HG03039 (cell line): ENCODE results near the gene SERPING1.

ENCODE experiments used
- ATAC-seq: cut with Tn5 transposase; IDR thresholded peaks from one replicate; pipeline ENCODE4 v1.9.1; 2021; ENCODE audit warnings: mild to moderate bottlenecking, moderate library complexity; ENCODE audit not compliant: unreplicated experiment

SERPING1 gene

DNA sequence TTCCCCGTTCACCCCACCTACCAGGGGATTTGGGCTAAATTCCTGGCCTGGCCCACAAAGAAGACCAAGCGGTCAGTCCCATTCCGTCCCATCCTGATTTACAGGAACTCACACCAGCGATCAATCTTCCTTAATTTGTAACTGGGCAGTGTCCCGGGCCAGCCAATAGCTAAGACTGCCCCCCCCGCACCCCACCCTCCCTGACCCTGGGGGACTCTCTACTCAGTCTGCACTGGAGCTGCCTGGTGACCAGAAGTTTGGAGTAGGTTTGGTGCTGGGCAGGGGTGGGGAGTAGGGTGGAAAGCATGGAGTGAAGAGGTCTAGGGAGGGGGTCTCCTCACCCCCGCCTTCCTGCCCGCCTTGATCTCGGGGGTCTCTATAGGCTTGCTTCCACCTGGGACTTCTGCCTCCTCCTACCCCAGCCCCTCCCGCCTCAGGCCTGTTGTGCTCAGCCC is at the start of gene SERPING1:
SERPING1 (plus strand) TSS at position 225 of the 455 bp plus-strand sequence. CDS start 586 bp downstream, outside the sequence.
- ATAC-seq, result no peak

DNA sequence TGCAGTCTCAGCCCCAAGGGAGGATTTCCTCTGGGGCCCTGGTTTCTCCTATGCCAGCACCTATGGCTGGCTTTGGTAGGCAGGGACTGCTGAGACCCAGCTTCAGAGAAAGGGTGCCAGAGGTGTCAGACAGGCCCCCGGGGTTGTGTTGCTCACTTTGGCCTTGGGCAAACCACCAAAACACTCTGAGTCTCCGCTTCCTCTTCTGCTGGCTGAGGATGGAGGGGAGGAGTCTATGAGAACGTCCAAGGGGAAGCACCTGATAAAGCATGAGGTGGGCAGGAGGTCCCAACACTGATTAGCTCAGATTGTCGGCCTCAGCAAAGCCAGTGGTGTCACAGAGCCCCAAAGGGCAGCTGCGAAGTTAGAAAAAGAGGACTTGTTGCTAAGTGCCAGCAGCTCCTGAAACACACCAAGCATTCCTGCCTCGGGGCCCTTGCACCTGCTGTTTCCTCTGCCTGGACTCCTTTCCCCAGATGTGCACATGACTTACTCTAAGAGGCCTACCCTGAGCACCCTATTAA is 49.6 kb upstream of the SERPING1 start:
- ATAC-seq, result peak; percentile 61

DNA sequence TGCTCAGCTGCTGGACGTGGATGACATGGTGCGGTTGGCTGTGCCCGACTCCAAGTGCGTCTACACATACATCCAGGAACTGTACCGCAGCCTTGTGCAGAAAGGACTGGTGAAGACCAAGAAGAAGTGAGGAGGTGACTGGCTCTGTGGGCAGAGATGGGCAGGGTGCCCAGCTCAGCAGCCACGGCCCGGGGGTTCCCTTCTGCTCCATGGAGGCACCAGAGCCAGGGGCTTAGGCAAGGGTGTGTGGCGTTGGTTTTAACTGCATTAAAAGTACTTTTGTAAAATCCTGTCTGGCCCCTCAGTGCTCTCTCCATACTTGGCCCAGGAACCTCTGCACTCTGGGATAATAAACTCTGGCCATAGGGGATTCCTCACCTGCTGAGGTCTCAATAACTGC is 47.5 kb upstream of the SERPING1 start:
- no peak for ATAC-seq

DNA sequence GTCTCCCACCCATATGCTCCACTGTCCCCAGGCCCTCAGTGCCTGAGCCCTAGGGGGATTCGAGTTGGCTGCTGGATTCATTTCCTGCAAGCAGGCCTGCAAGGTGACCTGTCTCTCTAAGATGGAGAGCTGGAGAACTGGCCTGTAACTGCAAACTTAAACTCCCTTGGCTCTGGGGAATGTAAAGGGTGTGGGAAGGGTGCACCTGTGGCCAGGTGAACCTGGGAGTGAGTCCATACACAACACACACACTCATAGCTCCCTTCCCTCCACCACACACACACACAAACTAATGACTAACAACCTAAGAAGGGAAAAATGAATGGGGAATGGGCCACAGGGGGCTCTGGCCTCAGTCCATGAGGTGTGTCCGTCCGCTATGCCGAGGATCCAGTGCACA is 45.5 kb upstream of the SERPING1 start:
- ATAC-seq, result no peak

DNA sequence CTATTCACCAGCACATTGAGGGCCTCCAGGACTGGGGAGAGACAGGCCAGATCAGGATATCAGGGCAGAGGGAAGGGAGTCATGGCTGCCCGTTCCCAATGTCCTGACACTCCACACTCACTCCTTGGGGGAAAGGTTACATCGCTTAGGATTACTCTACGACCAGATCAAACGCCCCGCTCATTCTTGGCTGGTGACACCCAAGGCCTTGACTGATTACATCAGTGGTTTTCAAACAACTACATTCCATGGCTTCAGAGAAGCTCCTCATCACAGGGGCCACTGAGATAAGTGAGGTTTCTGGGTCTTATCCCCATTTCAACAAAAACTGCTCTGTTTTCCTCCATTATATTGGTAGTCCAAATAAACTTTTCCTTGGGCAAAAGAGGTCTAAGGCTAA is 45.0 kb upstream of the SERPING1 start:
- no peak for ATAC-seq

DNA sequence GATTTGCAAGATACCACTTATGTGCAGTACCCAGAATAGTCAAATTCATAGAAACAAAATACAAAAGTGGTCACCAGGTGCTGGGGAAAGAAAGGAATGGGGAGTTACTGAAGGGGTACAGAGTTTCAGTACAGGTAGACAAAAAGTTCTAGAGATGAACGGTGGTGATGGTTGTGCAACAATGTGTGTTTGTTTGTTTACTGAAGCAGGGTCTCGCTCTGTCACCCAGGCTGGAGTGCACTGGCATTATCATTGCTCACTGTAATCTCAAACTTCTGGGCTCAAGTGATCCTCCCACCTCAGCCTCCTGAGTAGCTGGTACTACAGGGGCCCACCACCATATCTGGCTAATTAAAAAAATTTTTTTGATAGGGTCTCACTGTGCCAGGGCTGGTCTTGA is 42.1 kb upstream of the SERPING1 start:
- ATAC-seq, result no peak

DNA sequence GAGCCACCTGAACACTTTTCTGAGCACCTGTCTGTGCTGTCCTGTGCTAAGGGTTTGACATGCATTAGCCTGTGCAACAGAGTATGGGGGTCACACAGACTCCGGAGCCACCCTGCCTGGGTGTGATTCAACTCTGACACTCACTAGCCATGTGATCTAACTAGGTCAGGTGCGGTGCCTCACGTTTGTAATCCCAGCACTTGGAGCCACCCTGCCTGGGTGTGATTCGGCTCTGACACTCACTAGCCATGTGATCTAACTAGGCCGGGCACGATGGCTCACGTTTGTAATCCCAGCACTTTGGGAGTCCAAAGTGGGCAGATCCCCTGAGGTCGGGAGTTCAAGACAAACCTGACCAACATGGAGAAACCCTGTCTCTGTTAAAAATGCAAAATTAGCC is 41.4 kb upstream of the SERPING1 start:
- ATAC-seq, result no peak

DNA sequence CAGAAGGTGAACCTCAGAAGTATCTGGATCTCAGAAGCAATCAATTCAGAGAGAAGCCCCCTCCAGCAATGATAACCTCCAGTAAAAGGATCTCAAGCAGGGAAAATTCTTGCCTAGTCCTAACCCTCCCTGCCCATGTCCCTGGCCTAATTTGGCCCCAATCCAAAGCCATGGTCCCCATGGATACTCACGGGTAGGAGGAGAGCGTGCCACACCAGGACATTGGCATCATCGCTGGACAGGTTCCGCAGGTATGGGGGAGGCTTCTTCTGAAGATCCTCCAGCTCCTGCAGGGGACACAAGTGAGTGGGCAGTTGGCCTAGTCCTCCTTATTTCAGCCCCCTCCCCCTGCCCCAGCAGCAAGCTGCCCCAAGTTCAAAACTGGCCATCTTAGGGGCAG is 37.3 kb upstream of the SERPING1 start:
- no peak for ATAC-seq

DNA sequence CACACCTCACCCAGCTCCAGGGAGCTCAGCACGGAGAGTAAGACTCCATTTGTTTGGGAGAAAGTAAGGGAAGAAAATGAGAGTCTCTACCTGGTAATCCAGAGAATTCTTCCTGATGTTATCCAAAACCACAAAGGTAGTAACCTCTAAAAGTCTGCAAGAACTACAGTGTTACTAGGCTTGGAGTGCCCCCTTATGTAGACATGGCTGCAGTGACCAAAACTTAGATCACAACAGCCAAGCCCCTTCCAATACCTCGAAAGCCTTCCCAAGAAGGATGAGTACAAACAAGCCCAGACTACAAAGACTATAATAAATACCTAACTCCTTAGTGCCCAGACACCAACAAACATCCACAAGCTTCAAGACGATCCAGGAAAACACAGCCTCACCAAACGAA is 34.9 kb upstream of the SERPING1 start:
- ATAC-seq, result no peak

DNA sequence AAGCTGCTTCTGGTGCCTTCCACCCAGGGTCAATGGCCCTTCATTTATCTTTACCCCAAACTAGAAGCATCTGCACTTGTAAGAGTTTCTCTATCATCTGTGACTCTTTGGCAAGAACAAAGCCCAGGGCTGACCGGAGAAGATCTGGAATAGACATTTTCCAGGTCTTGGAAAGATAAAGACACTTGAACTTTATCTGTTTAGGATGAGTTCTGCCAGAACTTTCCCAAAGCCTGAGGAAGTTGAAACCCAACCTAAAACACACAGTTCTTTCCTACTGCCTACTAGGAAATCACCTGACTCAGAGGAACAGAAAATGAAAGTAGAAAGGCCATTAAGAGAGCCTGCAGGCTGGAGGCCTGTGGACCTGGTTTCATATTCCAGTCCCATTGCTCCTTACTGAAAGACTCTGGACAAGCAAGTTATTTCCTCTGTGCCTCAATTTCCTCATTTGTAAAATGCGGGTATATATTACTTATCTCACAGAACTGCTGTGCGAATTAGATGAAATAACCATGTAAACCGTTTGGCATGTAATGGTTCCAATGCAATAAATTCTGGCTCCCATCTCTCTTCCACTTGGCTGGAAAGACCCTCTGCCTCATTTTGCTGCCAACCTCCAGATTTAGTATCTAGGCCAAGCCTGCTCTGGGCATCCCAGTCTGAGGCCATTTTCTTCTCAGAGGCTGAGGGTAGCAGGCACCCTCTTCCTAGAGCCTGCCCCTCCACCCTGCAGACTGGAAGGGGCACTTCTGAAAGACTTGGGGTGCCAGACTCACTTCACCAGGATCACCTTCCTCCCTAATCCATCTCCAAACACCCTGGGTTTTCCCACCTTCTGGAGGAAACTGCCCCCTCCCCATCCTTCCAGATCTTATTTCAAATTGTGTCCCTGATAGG is 31.2 kb upstream of the SERPING1 start:
- ATAC-seq, result peak; percentile 63

DNA sequence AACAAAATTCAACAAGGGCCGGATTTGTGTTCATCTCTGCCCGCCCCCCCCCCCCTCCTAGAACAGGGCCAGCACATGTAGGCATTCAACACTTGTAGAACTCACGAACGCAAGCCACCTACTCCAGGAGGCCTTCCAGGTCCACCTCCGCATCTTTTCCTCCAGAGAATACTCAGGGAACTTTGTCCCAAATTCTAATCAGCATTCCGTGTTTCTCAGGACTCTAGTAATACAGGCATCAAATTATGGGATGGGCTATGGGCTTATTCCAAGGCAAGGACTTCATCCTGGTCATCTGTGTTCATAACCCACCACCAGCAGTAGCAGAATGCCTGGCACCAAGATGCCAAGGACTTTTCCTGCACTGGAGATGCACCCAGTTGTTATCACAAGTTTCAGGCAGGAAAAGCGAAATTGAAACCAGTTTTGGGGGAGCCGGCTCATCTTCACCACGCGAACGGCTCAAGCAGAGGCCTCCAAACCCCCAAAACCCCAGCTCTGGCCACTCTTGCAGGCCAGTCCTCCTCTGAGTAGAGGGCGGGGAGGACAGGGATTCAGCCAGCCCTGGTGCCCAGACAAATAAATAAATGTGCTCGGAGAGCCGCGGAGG is 30.5 kb upstream of the SERPING1 start:
- ATAC-seq, result no peak

DNA sequence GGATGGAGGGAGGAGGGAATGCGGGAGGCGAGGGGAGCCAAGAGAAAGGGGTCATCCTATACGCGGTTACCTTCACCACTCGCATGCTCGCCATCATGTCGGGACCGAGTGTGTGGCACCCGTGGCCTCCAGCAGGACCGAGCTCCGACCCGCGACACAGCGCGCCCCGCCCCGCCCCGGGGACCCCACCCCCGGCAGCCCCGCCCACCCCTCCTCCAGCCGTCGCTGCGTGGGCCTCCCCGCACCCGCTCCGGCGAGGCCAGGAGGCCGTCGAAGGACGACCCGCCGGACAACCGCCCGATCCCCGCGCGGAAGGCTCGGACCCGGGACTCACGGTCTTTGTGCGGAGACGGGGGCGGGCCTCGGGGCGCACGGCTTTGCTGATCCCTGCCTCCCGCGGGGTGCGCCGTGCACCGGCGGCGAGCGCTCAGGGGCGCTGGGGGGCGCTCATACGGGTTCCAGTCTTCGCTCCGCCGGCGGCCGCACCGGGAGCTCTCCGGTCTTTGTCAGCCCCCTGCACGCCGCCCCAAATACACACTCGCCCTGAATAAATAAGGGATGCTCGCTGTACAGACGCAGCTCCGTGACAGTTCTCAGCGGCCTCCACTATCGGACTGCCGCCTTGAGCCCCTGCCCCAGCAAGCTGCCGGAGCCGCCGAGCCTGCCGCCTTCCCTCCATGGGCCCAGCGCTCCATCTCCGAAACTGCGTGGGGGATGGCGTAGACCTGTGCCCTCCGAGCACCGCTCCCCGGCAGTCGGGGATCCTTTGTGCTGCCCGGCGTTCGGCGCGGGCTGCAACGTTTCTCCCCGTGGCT is 29.8 kb upstream of the SERPING1 start, which contains the start of gene UBE2L6:
UBE2L6 (minus strand) TSS at position 158 of the 815 bp plus-strand sequence; CDS start at position 97, 61 bp downstream.
- peak; percentile 54 for ATAC-seq

DNA sequence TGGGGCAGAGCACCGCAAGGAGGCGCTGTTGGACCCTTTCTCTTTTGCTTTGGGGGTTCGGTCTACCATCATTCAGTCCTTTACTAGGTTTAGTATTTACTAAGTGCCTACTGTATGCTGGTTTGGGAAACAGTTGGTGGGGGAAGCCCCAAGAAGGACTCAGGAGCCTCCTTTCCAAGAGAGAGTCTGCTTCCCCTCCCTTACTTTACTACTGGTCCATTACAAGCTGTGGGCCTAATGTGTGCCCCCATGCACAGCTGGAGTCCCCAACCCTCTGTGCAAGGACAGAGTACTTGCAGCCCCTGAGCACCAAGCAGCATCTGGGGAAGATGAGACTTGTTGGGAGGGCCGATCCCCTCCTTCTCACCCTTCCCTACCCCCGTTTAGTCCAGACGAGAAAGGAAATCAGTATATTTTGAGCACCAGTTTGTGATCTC is 29.1 kb upstream of the SERPING1 start:
- peak; percentile 10 for ATAC-seq

DNA sequence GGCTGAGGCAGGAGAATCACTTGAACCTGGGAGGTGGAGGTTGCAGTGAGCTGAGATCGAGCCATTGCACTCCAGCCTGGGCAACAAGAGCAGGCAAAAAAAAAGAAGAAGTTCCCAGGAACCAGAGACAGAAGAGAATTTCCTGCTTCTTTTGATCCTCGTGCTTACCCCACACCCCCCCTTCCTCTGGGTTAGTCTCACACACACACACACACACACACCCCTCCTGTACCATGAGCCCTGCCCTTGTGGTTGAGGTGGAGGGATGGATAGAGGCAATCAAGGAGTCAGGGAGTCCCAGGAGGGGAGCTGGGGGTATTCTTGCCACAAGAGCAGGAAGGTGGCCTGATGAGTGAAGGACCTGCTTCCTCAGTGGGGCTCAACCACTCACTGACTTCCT is 25.9 kb upstream of the SERPING1 start:
- no peak for ATAC-seq

DNA sequence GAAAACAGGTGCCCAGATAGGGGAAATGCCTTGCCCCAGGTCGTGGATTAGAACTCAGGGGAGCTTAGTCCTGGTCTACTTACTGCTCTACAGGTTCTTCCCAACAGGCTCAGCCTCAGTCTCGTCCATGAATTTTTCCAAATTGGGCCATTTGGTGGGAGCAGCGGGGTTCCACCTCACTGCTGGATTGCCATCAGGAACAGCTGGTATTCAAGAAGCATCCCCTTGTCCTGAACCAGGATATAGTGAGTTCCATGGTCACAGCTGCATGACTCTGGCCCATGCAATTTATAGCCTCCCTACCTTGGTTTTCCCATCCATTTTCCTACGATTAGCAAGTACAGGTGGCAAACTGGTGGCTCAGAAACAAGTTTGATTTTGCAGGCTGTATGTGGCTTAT is 23.4 kb upstream of the SERPING1 start:
- no peak for ATAC-seq

DNA sequence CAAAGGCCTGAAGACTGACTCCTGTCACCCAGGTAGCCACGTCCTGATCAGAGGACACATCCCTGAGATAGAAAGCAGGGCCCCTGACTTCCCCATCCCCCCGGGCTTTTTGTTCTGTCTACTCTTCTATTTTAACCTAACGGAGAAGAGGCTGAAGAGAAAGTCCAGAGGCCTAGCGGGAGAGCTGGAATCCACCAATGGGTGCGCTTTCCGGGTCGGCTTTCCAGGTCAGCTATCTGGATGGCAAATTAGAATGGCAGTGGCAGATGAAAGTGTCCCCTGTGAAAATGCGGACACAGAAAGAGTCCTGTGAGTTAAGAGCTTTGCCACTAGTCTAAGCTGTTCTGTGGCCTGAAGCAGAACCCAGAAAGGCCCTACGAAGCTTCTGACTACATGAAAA is 13.1 kb upstream of the SERPING1 start:
- ATAC-seq, result no peak

DNA sequence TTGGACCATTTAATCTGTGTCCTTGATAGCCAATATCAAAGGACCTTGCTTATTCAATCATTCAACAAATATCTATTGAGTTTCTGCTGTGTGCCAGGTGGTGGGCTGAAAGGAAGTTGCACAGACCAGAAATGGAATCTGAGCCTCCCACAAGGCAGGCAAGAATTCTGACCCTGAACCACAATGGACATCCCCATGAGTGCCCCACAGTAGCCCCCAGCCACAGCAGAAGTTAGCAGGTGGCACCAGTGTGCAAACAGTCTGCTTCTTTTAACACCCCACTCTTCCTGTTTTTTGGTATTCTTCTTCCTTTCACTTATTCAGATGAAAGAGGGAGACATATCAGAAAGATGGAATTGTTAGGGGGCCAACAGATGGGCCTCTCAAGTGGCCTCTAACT is 12.2 kb upstream of the SERPING1 start:
- no peak for ATAC-seq

DNA sequence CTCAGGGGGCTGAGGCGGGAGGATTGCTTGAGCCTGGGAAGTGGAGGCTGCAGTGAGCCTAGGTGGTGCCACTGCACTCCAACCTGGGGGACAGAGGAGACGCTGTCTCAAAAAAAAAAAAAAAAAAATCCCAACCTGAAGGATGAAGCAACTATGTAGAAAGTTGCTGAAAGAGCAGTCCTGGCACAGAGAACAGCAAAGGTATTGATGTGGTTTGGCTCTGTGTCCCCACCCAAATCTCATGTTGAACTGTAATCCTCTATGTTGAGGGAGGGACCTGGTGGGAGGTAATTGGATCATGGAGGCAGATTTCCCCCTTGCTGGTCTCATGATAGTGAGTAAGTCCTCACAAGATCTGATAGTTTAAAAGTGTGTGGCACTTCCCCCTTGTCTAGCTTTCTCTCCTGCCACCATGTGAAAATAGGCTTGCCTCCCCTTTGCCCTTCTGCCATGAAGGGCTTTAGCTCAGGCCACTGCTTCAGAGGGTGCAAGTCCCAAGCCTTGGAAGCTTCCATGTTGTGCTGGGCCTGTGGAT is 10.7 kb upstream of the SERPING1 start:
- no peak for ATAC-seq

DNA sequence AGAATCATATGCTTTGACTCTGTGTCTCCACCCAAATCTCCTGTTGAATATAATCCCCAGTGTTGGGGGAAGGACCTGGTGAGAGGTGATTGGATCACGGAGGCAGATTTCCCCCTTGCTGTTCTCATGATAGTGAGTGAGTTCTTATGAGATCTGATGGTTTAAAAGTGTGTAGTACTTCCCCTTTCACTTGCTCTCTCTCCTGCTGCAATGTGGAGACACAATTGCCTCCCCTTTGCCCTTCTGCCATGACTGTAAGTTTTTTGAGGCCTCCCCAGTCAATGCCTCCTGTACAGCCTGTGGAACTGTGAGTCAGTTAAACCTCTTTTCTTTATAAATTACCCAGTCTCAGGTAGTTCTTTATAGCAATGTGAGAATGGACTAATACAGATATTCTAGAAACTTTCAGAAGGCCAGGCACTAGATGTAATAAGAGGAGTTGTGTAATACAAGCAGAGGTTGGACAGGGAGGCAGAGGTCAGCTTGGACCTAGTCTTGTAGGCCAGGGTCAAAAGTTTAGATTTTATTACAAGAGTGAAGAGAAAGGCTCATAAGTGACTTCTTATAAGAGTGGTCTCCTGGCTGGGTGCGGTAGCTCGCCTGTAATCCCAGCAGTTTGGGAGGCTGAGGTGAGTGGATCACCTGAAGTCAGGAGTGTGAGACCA is 9.3 kb upstream of the SERPING1 start:
- ATAC-seq, result no peak

DNA sequence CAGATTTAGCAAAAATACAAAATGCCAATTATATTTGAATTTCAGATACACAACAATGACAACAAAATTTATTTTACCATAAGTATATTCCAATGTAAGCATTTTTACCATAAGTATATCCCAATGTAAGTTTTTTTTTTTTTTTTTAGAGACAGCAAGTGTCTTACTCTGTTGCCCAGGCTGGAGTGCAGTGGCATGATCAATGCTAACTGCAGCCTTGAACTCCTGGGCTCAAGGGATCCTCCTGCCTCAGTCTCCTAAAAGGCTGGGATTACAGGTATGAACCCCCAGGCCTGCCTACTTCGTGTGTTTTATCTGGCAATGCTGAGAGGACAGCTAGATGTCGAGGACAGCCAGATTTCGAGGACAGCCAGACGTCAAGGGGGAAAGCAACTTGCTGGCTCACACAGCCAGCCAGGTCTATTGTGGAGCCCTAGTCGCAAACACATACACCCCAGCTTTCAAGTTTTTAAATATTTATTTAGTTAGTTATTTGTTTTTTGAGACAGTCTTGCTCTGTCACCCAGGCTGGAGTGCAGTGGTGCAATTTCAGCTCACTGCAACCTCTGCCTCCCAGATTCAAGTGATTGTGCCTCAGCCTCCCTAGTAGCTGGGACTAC is 1.1 kb upstream of the SERPING1 start:
- no peak for ATAC-seq
